Thymus (tissue), 11 donors: ENCODE data around the gene TENM3. TPM values are rescaled to one million over a fixed set of nuclear protein-coding genes. Genes with fewer than 3 reads are reported as not detected.

Source experiments
- DNase-seq, 9 donors: peaks; one replicate each; pipeline ENCODE4 v3.0.0-alpha.2; 2013; ENCODE audit warnings: low spot score in 9 of 9, low read depth in 6 of 9, missing footprints in 1 of 9
- H3K27ac ChIP-seq, 2 donors: one replicate each; pipeline ENCODE4 v1.5.1; 2013; ENCODE audit warnings: control low read depth in 1 of 2, low read depth in 1 of 2, low read length in 1 of 2, mild to moderate bottlenecking in 1 of 2, moderate library complexity in 1 of 2
- H3K27me3 ChIP-seq, 2 donors: one replicate each; pipeline ENCODE4 v1.5.1; 2013; ENCODE audit warnings: low read length in 1 of 2; ENCODE audit not compliant: control insufficient read depth in 2 of 2, insufficient read depth in 1 of 2
- H3K36me3 ChIP-seq, 2 donors: one replicate each; pipeline ENCODE4 v1.5.1; 2013; ENCODE audit warnings: low read length in 1 of 2, mild to moderate bottlenecking in 1 of 2, moderate library complexity in 1 of 2; ENCODE audit not compliant: control insufficient read depth in 2 of 2, insufficient read depth in 2 of 2
- H3K4me1 ChIP-seq, 2 donors: one replicate each; pipeline ENCODE4 v1.5.1; 2013; ENCODE audit warnings: low read length in 2 of 2; ENCODE audit not compliant: control insufficient read depth in 2 of 2, insufficient read depth in 2 of 2
- H3K4me3 ChIP-seq, 2 donors: one replicate each; pipeline ENCODE4 v1.5.1; 2013; ENCODE audit warnings: low read length in 2 of 2, control low read depth in 1 of 2, mild to moderate bottlenecking in 1 of 2
- H3K9me3 ChIP-seq, 2 donors: one replicate each; pipeline ENCODE4 v1.5.1; 2013; ENCODE audit warnings: low read length in 1 of 2, mild to moderate bottlenecking in 1 of 2; ENCODE audit not compliant: control insufficient read depth in 2 of 2, insufficient read depth in 1 of 2
- WGBS: extraction: QIAGEN DNeasy Blood & Tissue Kit; methylation state at CpG from one replicate; pipeline ENCODE4 v1.1.7; 2013; 5-methylcytosine and 5-hydroxymethylcytosine counted together
- polyA plus RNA-seq: library from polyadenylated mRNA; stranded (reverse); fragments of 200-250 nt; gene quantifications from one replicate; pipeline ENCODE4 v1.2.3, GENCODE V29; 2013
- total RNA-seq: library from RNA; stranded (reverse); fragments of 120-200 nt; gene quantifications from one replicate; pipeline ENCODE4 v1.2.4, GENCODE V29; 2013
- donor health status: healthy.

Gene TENM3
- total and polyA plus RNA-seq, 2 donors = 2.1 to 9.5 TPM

GRCh38 chr4:182303847-182304246 is 60.6 kb downstream of the TENM3 start:
- 95% methylated on average over 5 of the region's 5 CpGs for WGBS
- no peaks in the 10 kb centered on the region for H3K9me3 ChIP-seq
- H3K27me3 ChIP-seq = no peaks in the 10 kb centered on the region

GRCh38 chr4:182306792-182307507 is 63.7 kb downstream of the TENM3 start:
- no peak overlapping the region for H3K4me3 ChIP-seq
- DNase-seq = no peak
- WGBS = 63% methylated on average over 4 of the region's 4 CpGs
- H3K36me3 ChIP-seq = no peaks in the 10 kb centered on the region
- H3K4me1 ChIP-seq = no peaks in the 10 kb centered on the region
- no peaks in the 10 kb centered on the region for H3K27me3 ChIP-seq
- no peak overlapping the region for H3K27ac ChIP-seq
- H3K9me3 ChIP-seq = no peaks in the 10 kb centered on the region

More at GRCh38 chr4:182303847-182304246, 60.6 kb downstream of the TENM3 start:
- no peak overlapping the region for H3K4me3 ChIP-seq
- no peaks in the 10 kb centered on the region for H3K36me3 ChIP-seq
- no peaks in the 10 kb centered on the region for H3K4me1 ChIP-seq
- DNase-seq = no peak
- H3K27ac ChIP-seq = no peak overlapping the region

GRCh38 chr4:182307746-182308145 is 64.5 kb downstream of the TENM3 start:
- DNase-seq = peak in 2 of 9 donors; percentile 2 to 12
- 91% methylated on average over 2 of the region's 2 CpGs for WGBS

DNA sequence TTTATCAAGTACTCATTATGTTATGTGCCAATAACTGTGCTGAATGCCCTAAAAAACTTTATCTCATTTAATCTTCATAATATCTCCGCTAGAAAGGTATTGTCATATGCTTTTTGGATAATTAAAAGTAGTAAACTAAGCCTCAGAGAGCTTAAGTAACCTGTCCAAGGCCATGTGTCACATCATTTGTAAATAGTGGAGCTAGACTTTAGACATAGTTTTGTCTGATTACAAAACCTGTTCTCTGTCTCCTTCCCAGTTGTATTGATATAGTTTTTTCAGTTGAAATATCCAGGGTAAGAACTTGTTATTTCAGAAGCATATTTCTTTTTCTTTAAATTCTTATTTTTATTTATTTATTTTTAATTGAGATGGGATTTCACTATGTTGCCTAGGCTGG is 66.7 kb downstream of the TENM3 start:
- no peaks in the 10 kb centered on the region for H3K36me3 ChIP-seq
- no peak for DNase-seq
- no peaks in the 10 kb centered on the region for H3K27me3 ChIP-seq
- no peak overlapping the region for H3K27ac ChIP-seq
- H3K4me1 ChIP-seq = no peaks in the 10 kb centered on the region
- WGBS = 86% methylated on average over 1 of the region's 1 CpG
- no peak overlapping the region for H3K4me3 ChIP-seq
- H3K9me3 ChIP-seq = peaks cover 0 to 5% of the 10 kb centered on the region in 2 donors

More at GRCh38 chr4:182307746-182308145, 64.5 kb downstream of the TENM3 start:
- Histone ChIP-seq H3K27me3 (no peaks in the 10 kb centered on the region), H3K27ac (no peak overlapping the region), H3K9me3 (no peaks in the 10 kb centered on the region), H3K36me3 (no peaks in the 10 kb centered on the region), H3K4me1 (no peaks in the 10 kb centered on the region), H3K4me3 (no peak overlapping the region)

GRCh38 chr4:182310316-182310715 is 67.1 kb downstream of the TENM3 start:
- H3K36me3 ChIP-seq = no peaks in the 10 kb centered on the region
- H3K9me3 ChIP-seq = peaks cover 0 to 5% of the 10 kb centered on the region in 2 donors
- WGBS = 87% methylated on average over 5 of the region's 5 CpGs
- no peak overlapping the region for H3K4me3 ChIP-seq
- H3K27ac ChIP-seq = no peak overlapping the region
- no peak for DNase-seq
- no peaks in the 10 kb centered on the region for H3K4me1 ChIP-seq
- no peaks in the 10 kb centered on the region for H3K27me3 ChIP-seq

- 72% methylated on average over 3 of the region's 3 CpGs for WGBS
- peaks cover 0 to 5% of the 10 kb centered on the region in 2 donors for H3K9me3 ChIP-seq
Observed at GRCh38 chr4:182310962-182311361, 67.8 kb downstream of the TENM3 start.

GRCh38 chr4:182314537-182314936 is 71.3 kb downstream of the TENM3 start:
- Histone ChIP-seq H3K4me1 (no peaks in the 10 kb centered on the region), H3K27me3 (no peaks in the 10 kb centered on the region), H3K27ac (no peak overlapping the region), H3K4me3 (no peak overlapping the region), H3K9me3 (peaks cover 0 to 5% of the 10 kb centered on the region in 2 donors), H3K36me3 (no peaks in the 10 kb centered on the region)
- DNase-seq = no peak
- 85% methylated on average over 2 of the region's 2 CpGs for WGBS

More at GRCh38 chr4:182310962-182311361, 67.8 kb downstream of the TENM3 start:
- H3K27ac ChIP-seq = no peak overlapping the region
- no peaks in the 10 kb centered on the region for H3K36me3 ChIP-seq
- no peak for DNase-seq
- H3K4me1 ChIP-seq = no peaks in the 10 kb centered on the region
- no peaks in the 10 kb centered on the region for H3K27me3 ChIP-seq
- H3K4me3 ChIP-seq = no peak overlapping the region

DNA sequence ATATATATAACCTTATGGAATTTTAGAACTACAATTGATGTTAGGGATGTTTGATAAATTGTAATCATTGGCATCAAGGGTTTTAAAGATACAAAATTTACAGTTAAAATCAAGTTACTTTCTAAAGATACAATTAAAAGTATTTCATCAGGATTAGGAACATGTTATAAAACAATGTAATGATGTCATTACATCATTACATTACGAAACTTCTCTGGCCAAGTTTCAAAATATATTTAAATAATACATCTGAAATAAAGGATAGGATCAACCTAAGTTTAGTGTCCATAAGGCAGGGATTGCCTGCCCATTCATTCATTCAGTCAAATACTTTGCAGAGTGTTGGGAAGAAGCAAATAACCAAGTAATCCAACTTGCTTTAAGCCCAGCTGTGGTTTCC is 75.1 kb downstream of the TENM3 start:
- Histone ChIP-seq H3K36me3 (no peaks in the 10 kb centered on the region), H3K4me1 (no peaks in the 10 kb centered on the region), H3K27ac (no peak overlapping the region), H3K27me3 (no peaks in the 10 kb centered on the region), H3K4me3 (no peak overlapping the region), H3K9me3 (peaks cover 0 to 5% of the 10 kb centered on the region in 2 donors)
- 93% methylated on average over 1 of the region's 1 CpG for whole genome bisulfite sequencing
- DNase-seq = no peak

DNA sequence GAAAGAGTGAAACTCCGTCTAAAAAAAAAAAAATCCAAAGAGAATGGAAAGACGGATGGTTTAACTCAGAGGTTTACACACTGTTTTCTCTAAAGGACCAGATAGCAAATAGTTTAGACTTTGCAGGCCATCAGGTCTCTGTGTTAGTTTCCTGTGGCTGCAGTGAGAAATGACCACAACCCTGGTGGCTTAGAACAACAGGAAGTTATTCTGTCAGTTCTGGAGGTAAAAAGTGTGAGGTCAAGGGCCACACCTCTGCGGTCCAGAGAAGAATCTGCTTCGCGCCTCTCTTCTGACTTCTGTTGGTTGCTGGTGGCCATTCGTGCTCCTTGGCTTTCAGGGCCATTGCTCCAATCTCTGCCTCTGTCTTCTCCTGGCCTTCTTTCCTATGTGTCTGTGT is 76.9 kb downstream of the TENM3 start:
- H3K9me3 ChIP-seq = no peaks in the 10 kb centered on the region
- no peaks in the 10 kb centered on the region for H3K27me3 ChIP-seq
- WGBS = 78% methylated on average over 6 of the region's 6 CpGs
- no peak for DNase-seq
- no peaks in the 10 kb centered on the region for H3K36me3 ChIP-seq
- H3K4me1 ChIP-seq = no peaks in the 10 kb centered on the region
- H3K27ac ChIP-seq = no peak overlapping the region
- H3K4me3 ChIP-seq = no peak overlapping the region
